Activated CD4-positive, alpha-beta T cell treated with anti-CD3 and anti-CD28 coated beads, Interleukin-2, Interleukin-6, amounts not matched to agents 100 ng/mL and 50 ng/mL, durations not matched to agents 16 hours and 8 hours (primary cell): ENCODE data around the gene KIAA0040.

Experiments
- DNase-seq: peaks from one replicate; pipeline ENCODE4 v3.0.0-alpha.2; 2020

Gene KIAA0040

GRCh38 chr1:175169286-175170018 lies 23.1 kb downstream of the KIAA0040 start:
- peak; percentile 26 for DNase-seq

DNA sequence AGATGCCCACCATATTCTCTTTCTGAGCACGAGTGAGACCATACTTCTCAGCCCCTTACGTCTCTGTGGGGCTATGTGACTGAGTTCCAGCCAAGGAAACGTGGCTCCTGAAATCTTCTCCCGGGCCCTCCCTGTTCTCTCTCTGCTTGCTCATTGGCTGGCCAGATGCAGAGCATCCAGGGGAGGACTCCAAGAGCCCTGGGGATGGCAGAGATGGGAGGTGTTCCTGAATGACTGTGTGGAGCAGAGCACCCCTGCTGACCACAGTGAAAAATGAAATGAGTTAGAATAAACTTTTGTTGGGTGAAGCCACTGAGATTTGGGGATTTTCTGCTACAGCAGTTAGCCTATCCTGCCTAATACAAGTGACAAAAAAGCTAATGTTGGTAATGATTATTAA lies 23.8 kb downstream of the KIAA0040 start:
- no peak for DNase-seq

DNA sequence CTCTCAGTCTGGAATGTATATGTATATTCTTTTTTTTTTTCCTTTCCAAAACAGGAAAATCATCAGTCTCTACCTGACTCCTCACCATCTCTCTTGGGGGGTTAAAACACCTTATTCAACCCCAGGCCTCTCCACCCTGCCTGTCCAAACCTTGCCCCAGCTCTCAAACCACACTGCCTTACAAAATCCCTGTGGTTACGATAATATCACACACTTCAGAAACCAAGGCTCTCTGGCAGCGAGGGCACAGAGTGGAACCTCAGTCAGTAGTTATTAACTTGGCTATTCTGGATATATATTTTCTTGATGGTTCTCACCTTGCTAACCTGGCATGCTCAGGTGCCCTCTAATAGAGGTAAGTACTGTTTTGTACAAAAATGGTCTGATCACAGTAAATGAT lies 24.7 kb downstream of the KIAA0040 start:
- DNase-seq: no peak

- no peak for DNase-seq
Observed at GRCh38 chr1:175166746-175167145, 25.8 kb downstream of the KIAA0040 start.

- no peak for DNase-seq
Observed at GRCh38 chr1:175164751-175165150, 27.8 kb downstream of the KIAA0040 start.

GRCh38 chr1:175163702-175164101 lies 28.9 kb downstream of the KIAA0040 start:
- DNase-seq: no peak

- DNase-seq: no peak
Observed at GRCh38 chr1:175162955-175163354, 29.6 kb downstream of the KIAA0040 start.

GRCh38 chr1:175158170-175158591 lies 34.4 kb downstream of the KIAA0040 start:
- DNase-seq: no peak

DNA sequence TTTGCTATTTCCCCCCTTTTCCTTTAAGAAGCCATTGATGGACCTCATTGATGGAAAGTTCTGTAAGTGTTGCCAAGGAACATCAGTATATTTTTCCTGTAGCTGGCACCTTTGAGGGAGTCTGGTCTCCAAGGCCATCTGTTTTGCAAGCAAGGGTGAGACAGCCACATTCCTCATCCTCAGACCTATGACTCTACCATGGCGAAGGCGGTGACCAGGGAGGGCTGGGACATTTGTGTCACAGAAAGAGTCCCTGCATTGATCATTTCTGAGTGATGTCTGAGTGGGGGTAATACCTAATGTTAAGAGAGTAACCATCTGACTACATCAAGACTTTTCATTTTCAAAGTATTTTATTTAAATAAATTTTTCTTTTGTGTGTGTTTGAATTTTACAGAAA lies 35.4 kb downstream of the KIAA0040 start:
- no peak for DNase-seq

GRCh38 chr1:175155936-175156335 lies 36.6 kb downstream of the KIAA0040 start:
- DNase-seq: no peak

DNA sequence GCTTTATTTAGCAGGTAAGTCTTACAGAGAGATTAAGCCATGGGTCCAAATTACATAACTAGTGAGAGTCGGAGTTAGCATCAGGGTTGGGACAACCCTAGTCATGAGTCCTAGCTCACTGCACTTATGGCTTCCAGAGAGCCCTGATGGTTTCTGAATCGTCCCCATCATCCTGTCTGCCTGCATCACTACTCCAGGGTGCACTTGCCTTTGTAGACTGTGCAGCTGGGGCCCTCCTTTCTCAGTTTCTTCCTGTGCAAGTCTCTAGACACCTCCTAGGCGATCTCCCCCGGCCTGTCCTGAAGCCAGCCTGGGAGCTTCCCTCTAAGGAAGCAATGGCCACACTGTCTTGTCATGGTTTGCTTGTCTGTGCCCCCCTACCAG lies 37.1 kb downstream of the KIAA0040 start:
- no peak for DNase-seq

- peak; percentile 82 for DNase-seq
Observed at GRCh38 chr1:175154629-175155472, 37.7 kb downstream of the KIAA0040 start.

DNA sequence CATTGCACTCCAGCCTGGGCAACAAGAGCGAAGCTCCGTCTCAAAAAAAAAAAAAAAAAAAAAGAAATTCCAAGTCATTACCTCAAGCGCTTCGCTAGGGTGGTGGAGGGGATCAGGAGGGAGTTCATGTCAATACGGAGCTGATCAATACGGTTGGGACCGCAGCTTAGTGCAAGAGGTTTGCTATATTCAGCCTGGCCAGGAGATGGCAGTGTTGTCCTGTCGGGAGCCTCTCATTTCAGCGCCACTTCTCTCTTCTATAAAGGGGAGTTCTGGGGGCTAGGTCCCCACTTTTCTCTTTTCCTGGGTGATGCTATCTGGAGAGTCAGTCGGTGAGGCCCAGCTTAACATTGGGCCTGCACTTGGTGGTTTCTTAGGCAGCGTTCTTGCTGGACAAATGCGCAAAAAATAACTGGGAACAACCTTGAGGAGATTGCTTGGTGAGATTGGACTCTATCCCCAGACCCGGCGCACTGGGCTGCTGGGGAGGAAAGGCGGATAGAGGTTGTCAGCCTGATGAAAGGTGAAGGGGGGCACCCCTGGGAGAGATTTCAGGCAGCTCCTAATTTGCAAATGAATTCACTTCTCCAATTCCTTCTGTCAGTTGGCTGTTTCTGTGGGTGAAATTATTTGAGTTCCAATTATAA lies 40.4 kb downstream of the KIAA0040 start:
- DNase-seq: peak; percentile 74

GRCh38 chr1:175150596-175151319 lies 41.8 kb downstream of the KIAA0040 start:
- DNase-seq: no peak

- no peak for DNase-seq
Observed at GRCh38 chr1:175148068-175148467, 44.5 kb downstream of the KIAA0040 start.

DNA sequence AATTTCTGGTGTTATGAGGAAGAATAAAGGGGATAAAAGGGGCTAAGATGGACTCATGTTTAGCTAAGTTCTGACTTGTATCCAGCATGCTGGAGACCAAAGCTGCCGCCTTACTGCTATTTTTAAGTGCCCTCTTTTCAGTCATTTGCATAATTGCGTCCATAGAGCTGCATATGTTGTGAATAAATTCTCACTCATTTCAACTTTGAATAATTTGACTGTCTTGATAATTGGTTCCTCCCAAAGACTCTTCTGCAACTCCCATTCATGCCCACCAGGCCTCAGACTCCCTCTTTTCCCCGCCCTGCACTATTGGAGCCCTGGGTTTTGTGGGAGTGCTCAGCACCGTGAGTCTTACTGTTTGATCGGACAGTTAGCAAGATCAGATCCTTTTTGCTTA lies 45.0 kb downstream of the KIAA0040 start:
- DNase-seq: no peak

DNA sequence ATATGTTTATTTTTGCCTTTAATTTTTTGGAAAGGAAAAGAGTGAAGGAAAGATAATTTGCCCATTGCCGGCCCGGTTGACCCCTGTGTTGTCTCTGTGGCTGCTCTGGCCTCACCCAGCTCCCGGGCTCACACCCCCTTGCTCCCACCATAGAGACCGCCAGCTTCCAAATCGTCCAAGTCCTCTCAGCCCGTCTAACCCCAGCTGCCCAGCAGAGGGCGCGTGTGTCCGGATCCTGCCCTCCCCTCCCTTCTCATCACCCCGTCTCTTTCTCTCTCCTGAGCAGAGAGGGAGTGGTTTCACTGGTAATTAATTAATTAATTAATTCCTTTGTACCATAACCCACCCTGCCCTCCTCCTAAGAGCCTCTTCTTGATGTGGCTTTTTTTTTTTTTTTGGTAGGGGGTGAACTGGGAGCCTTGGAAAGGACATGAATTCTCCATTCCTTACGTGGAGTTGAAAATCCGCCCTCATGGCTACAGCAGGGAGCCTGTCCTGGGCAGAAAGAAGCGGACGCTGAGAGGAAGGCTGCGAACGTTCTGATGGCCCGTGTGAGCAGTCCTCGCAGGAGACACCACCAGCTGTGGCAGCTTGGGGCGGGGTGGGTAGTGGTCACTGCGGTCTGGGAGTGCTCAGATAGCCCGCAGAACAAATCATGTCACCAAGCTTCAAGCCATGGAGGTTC lies 45.9 kb downstream of the KIAA0040 start:
- peak; percentile 72 for DNase-seq

DNA sequence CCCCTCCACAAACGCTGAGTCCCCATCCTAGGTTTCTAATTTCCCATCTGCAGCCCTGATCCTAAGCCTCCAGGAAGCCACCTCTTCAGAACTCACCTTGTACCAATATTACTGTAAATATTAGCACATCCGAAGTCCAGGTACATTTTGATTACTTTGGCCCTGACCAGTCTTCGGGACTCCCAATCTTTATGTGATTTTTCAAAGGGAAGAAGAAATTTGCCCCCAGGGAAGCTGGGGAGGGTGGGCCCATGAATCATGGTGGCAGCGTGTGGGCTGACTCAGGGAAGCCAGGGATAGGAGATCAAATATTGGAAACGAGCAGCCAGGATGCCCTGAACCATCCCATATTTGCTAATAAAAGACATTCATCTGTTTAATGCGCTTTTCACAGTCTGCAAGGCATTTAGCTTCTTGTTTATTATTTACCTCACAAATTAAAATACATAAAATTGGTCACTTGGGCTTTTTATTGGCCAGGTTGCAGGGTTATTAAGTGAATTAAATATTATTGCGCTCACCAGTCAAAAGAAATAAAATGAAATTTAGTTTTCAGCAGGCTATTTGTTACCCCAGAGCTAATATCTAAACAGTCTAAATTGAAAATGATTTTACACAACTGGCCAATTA lies 46.6 kb downstream of the KIAA0040 start:
- no peak for DNase-seq

DNA sequence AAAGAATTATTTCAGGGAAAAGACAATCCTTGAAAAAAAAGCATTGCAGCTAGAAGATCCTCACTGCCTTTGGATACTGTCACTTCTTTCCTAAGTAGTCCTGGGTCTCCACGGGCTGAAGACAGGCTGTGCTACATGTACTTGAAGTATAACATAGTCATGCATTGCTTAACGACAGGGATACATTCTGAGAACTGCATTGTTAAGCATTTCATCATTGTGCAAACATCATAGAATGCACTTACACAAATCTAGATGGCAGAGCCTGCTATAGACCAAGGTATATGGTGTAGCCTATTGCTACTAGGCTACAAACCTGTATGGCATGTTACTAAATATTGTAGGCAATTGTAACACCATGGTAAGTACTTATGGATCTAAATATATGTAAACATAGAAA lies 54.0 kb downstream of the KIAA0040 start:
- DNase-seq: no peak

DNA sequence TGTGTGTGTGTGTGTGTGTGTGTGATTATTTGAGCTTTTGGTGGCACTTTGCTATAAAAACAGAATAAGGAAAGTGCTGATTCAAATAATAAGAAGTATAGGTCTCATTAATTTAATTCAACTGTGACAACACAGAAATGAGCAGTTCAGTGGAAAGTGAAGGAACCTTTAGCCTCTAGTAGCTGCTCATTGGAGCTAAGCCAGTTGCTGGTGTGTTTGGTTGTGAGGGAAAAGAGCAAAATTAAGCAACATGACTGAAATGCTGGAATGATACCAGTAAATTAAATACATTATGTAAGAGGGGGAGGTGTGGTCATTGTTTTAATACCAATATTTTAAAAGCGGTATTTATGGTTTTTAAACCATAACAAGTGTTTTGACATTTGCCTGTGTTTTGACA lies 55.2 kb downstream of the KIAA0040 start:
- no peak for DNase-seq

GRCh38 chr1:175136246-175136645 lies 56.3 kb downstream of the KIAA0040 start:
- DNase-seq: no peak

- DNase-seq: no peak
Observed at GRCh38 chr1:175134500-175134899, 58.1 kb downstream of the KIAA0040 start.
